ENCODE measurements around the gene MAK.
"Not testable (repeated sequence)": the region's sequence is repeated elsewhere in the genome, so short reads cannot be mapped to it uniquely, and the experiment has no call there.

Gene MAK

GRCh38 chr6:10853849-10854300 lies 15.5 kb upstream of the MAK start:
- DNase-seq (ENCODE audit: low read depth in 1 of 2, low spot score in 1 of 2): not testable (repeated sequence)

DNA sequence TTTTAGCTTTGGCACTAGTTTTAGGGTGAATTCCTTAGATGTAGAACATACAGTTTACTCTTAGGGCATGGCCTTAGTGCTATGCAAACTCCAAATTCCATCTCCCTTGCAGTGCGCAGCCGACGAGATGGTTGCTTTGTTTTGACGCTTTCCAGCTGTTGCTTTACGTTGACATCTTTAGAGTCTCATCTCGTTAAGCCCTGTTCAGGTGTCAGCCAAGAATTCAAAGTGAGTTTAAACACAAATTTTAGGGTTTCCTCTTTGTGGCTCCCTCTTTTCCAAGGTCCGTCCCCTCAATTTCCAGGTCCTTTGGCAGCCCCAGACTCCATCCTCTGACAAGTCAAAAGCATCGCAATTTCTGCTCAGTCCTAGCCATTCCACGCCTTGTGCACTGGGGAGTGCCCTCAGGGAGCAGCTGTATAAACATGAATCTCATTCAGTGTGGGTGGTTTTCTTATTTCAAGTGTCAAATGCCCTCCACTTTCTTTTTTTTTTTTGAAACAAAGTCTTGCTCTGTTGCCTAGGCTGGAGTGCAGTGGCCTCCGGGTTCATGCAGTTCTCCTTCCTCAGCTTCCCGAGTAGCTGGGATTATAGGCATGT lies 14.1 kb upstream of the MAK start:
- DNase-seq (ENCODE audit: low read depth in 1 of 2, low spot score in 1 of 2): no peak

- no peak for DNase-seq (ENCODE audit: low read depth in 1 of 2, low spot score in 1 of 2)
These were observed 12.4 kb upstream of the MAK start for GRCh38 chr6:10850728-10851127.

GRCh38 chr6:10849901-10850300 lies 11.6 kb upstream of the MAK start:
- DNase-seq (ENCODE audit: low read depth in 1 of 2, low spot score in 1 of 2): no peak

- DNase-seq (ENCODE audit: low read depth in 1 of 2, low spot score in 1 of 2): no peak
These were observed 9.3 kb upstream of the MAK start for GRCh38 chr6:10847684-10848083.

- DNase-seq (ENCODE audit: low read depth in 1 of 2, low spot score in 1 of 2): no peak
These were observed 5.2 kb upstream of the MAK start for GRCh38 chr6:10843554-10843953.

DNA sequence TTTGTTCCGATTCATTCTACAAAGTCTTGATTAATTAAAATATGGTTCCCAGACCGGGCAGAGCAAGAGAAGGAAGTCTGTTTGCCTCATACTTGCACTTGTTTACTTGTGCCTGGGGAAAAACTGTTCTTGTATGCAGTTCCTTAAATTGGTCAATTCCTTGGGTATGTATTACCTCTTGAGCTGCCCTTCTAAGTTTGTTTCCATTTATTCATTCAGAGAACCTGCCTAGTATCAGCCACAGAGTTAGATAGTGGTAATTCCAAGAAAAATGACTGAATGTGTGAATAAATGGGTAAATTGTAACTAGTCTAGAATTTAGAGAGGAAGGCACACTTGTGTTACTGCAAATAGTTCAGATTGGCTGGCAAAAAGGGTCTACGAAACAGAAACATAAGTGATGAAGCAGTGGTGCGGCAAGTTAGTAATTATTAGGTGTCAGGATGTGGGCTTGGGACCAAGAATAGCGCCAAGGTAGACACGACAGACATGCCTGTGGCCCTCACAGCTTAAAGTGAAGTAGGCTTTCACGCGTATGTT lies 525 bp upstream of the MAK start:
- no peak for DNase-seq (ENCODE audit: low read depth in 1 of 2, low spot score in 1 of 2)

DNA sequence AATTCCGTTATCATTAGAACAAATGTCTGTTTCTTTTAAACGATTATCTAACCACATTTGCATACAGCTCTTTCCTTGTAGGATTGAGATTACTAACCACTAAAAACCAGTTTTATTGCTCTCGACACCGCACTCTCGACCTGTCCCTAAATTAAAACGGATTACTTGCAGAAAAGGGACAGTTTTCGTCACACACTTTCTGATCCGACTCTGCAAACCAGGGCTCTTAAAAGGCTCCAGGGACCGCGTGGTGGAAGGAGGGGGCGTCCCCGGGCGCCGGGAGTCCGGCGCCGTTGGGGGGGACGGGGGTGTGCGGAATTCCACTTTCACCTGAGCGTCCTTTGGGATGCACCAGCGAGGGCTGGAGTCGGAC lies 731 bp downstream of the MAK start:
- peak in 1 of 2 donors; percentile 4 for DNase-seq (ENCODE audit: low read depth in 1 of 2, low spot score in 1 of 2)

- DNase-seq (ENCODE audit: low read depth in 1 of 2, low spot score in 1 of 2): no peak
These were observed 1.2 kb downstream of the MAK start for GRCh38 chr6:10837009-10837621.

- DNase-seq (ENCODE audit: low read depth in 1 of 2, low spot score in 1 of 2): no peak
These were observed 3.5 kb downstream of the MAK start for GRCh38 chr6:10834823-10835222.

GRCh38 chr6:10831609-10832008 lies 6.7 kb downstream of the MAK start:
- no peak for DNase-seq (ENCODE audit: low read depth in 1 of 2, low spot score in 1 of 2)

GRCh38 chr6:10824819-10825218 lies 13.5 kb downstream of the MAK start:
- no peak for DNase-seq (ENCODE audit: low read depth in 1 of 2, low spot score in 1 of 2)

- no peak for DNase-seq (ENCODE audit: low read depth in 1 of 2, low spot score in 1 of 2)
These were observed 14.0 kb downstream of the MAK start for GRCh38 chr6:10824297-10824696.

DNA sequence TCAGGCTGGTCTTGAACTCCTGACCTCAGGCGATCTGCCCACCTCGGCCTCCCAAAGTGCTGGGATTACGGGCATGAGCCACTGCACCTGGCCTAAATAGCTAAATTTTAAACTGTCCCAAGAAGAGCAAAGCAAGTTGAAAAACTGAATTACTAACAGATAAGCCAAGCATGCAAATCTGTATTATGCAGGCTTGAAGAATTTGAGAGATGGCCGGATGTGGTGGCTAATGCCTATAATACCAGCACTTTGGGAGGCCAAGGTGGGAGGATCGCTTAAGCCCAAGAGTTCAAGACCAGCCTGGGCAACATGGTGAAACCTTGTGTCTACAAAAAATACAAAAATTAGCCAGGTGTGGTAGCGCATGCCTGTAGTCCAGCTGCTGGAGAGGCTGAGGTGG lies 24.2 kb downstream of the MAK start:
- not testable (repeated sequence) for DNase-seq (ENCODE audit: low read depth in 1 of 2, low spot score in 1 of 2)

DNA sequence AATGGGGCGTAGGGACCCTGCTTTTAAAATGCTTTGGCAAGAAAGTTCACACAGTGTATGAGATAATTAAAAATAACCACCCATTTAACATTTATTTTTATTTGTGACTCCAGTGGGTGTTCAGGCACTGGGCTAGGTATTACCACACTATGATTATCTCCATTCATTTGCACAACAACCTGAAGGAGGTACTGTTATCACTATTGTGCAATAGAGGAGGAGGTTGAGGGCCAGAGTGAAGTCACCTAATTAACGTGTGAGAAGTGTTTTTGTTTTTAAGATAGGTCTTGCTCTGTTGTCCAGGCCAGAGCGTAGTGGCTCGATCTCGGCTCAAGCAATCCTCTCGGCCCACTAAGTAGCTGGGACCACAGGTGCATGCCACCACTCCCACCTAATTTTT lies 29.2 kb downstream of the MAK start:
- DNase-seq (ENCODE audit: low read depth in 1 of 2, low spot score in 1 of 2): no peak

DNA sequence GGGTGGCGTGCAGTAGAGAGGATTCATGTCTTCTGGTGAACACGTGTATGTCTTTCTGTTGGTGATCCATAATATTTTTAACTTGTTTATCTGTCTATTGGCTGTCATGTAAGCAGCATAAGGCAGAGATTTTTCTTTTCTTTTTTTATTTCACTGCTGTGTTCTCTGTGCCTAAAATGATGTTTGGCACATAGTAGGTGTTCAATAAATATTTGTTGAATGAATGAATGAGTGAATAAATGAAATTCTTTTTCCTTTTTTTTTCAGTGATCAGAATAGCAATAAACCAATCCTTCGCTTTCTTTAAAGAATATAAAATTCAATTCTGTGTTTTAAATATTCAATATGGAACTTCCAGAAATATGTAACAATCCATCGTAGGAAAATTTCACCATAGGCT lies 30.0 kb downstream of the MAK start:
- DNase-seq (ENCODE audit: low read depth in 1 of 2, low spot score in 1 of 2): no peak

DNA sequence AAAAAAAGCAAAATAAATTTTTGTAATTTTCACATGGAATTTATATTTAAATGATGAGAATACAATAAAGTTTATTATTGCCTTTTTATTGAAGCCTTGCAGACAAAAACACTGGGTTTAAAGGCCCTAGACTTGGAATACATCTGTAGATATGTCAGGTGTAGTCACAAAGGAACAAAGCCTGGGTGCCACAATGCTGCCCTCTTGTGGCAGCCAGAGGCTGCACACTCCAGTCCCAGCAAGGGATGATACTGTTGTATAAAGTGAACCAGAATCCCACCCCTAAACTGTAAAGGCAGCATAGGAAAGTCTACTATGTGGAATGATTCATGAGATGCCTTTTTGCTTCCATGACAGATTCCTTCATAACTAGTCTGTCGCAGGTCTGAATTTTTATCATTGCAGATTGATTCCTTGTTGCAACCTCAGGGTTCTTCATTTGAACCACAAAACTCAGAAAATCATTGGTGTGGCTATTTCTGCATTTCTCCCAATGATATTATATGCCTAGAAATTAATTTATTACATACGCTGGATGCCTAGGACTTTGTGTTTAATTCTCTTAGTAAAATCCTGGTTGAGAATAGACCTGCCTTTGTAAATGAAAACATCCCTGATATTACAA lies 37.0 kb downstream of the MAK start:
- DNase-seq (ENCODE audit: low read depth in 1 of 2, low spot score in 1 of 2): peak; percentile 26 to 48

- DNase-seq (ENCODE audit: low read depth in 1 of 2, low spot score in 1 of 2): no peak
These were observed 37.5 kb downstream of the MAK start for GRCh38 chr6:10800810-10801209.

DNA sequence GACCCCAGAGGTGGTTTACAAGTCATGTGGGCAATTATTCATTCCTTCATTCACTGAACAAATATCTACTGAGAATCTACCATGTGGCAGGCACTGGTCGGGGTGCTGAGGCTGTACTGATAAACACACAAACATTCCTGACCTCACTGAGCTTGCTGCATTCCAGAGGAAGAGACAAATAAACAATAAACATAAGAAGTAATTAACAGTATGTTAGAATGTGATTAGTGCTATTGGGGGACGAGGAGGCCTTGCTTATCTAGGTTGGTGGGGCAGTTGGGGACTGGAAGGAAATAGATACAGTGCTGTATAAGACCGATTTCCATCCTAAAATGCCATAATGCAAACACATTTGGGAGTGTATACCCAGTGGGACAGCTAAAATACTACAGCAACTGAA lies 44.1 kb downstream of the MAK start:
- no peak for DNase-seq (ENCODE audit: low read depth in 1 of 2, low spot score in 1 of 2)

DNA sequence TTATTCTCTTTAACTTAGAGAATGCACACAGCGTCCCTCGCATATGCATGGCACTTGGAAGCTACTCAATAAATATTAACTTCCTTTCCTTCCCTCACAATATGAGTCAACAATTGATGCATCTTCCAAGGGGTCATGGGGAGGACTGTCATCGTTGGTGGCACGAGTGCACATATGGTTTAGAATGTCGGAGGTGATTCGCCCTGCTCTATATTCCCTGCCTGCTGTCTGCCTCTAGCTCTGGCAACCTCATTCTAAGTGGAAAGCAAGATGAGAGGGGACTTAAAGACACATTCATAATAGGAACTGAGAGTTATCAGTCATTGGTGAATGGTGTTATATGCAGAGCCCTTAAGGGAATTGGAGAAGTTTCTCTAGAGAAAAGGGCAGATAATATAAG lies 44.6 kb downstream of the MAK start:
- no peak for DNase-seq (ENCODE audit: low read depth in 1 of 2, low spot score in 1 of 2)

GRCh38 chr6:10793035-10793434 lies 45.3 kb downstream of the MAK start:
- DNase-seq (ENCODE audit: low read depth in 1 of 2, low spot score in 1 of 2): no peak

GRCh38 chr6:10792101-10792500 lies 46.2 kb downstream of the MAK start:
- no peak for DNase-seq (ENCODE audit: low read depth in 1 of 2, low spot score in 1 of 2)

DNA sequence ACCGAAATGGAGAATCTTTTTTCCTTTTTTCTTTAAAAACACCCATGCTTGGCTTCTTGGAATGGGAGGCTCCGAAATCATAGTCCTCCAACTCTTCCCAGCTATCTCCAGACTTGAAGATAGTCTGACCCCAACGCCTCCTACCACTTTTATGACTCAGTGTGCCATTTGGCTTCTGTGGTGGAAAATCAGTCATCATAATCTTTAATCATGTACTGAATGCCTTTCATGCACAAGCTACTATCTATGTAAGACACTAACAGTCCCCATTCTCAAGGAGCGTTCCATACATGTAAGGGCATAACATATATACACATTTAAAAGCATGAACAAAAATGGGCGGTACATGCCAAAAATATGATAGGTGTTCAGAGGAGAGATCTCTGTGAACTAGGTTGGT lies 46.7 kb downstream of the MAK start:
- DNase-seq (ENCODE audit: low read depth in 1 of 2, low spot score in 1 of 2): no peak

Data from activated CD4-positive, alpha-beta T cell treated with anti-CD3 and anti-CD28 coated beads, Interleukin-2, amount 50 U/mL, for 24 hours (primary cell).